GM12874 (cell line): Measurements from ENCODE around the gene ITIH2.

ENCODE experiments used
- TF ChIP-seq, protein P1 (sequence below): IDR thresholded peaks from 2 replicates; pipeline ENCODE4 v1.5.1; 2011; ENCODE audit warnings: low read depth, mild to moderate bottlenecking, control low read depth, low read length, moderate library complexity; ENCODE audit not compliant: insufficient read depth

The ITIH2 gene

DNA sequence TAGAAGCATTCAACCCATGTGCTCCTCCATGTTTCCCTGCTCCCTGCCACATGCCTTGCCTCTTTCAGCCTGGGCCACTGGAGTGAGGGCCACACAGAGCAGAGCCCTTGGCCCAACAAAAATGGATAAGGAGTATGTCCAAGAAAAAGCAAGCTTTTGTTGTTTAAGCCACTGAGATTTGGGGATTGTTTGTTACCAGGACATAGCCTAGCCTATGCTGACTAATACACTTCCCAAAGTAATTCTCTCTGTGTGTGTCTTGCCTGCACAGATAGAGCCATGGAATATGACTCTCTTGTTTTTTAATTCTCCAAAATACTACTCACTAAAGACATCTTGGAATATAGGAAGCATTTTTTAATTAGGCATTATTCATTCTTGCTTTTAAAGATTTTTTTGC, 13.5 kb upstream of the ITIH2 start:
- TF ChIP-seq, protein P1, sequence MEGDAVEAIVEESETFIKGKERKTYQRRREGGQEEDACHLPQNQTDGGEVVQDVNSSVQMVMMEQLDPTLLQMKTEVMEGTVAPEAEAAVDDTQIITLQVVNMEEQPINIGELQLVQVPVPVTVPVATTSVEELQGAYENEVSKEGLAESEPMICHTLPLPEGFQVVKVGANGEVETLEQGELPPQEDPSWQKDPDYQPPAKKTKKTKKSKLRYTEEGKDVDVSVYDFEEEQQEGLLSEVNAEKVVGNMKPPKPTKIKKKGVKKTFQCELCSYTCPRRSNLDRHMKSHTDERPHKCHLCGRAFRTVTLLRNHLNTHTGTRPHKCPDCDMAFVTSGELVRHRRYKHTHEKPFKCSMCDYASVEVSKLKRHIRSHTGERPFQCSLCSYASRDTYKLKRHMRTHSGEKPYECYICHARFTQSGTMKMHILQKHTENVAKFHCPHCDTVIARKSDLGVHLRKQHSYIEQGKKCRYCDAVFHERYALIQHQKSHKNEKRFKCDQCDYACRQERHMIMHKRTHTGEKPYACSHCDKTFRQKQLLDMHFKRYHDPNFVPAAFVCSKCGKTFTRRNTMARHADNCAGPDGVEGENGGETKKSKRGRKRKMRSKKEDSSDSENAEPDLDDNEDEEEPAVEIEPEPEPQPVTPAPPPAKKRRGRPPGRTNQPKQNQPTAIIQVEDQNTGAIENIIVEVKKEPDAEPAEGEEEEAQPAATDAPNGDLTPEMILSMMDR, result no peak

DNA sequence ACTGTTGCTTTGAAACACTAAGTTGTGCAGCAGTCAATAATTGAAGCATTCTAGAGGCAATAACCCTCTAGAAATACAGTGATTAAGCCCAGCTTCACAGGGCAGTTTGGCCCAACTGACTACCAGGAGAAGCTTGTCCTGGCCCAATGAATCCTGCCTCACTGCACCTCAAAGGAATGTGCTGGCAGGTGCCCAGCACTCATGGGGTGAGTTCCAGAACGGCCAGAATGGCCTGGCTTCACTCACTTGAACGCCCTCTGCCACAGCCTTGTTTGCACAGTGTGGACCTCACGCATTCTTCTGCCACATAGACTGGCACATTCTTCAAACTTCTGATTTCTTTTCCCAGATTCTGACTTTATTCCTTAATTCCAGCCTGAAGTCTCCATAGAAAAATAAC, 6.6 kb upstream of the ITIH2 start:
- TF ChIP-seq, protein P1, result no peak

DNA sequence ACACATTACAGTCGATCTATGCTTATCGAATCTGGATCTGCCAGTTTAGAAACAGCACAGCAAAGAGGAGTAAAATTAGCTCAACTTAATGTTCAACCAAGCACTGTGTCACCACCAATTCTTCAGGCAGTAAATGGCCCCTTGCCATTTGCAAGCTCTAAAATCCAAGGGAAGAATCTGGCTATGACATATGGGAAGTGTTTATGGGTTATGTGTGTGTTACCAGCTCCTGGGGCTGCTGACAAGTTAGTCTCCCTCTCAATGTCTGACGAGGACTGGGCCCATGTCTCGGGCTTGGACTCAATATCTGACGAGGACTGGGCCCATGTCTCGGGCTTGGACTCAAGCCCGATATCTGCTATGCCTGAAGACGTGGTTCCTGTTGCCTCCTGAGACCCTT, 5.7 kb upstream of the ITIH2 start:
- TF ChIP-seq, protein P1, result no peak

DNA sequence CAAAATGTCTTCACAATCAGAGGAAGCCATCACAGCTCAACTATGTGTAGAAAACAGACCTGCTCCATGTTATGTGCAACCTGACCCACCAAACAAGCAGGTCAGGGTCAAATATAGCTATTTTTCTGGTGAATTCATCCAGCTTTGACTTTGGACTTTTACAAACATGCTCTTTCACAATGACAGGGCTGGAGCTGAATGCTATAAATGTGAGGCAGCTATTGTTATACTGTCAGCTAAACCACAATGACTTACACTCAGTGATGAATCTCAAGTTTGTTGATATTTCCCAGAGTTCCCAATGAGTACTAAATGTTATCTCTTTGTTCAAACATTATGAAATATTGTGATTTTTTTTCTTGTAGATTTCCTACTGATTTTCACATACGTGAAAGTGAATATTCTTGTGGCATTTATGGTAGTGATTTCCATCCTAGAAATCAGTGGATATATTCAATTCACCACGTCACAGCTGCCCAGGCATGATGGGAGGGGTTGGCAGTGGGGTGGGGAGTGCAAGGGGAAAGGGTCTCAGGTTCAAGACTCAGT, 2.5 kb upstream of the ITIH2 start:
- TF ChIP-seq, protein P1, result no peak

DNA sequence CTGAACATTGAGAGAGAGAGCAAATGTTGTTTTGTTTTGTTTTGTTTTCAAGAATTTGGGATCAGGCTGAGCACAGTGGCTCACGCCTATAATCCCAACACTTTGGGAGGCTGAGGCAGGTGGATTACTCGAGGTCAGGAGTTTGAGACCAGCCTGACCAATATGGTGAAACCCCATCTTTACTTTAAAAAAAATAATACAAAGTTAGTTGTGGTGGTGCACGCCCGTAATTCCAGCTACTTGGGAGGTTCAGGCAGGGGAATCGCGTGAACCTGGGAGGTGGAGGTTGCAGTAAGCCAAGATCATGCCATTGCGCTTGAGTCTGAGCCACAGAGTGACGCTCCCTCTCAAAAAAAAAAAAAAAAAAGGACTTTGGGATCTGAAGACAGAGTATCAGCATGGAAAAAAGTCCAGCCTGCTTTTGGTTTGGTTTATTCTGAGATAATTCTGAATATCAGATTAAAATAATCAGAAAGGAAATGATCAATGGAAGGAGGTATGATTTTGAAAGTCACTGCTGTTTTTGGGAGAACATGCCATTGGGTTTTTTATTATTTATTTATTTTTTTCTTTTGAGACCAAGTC, 1.9 kb upstream of the ITIH2 start:
- TF ChIP-seq, protein P1, result no peak

DNA sequence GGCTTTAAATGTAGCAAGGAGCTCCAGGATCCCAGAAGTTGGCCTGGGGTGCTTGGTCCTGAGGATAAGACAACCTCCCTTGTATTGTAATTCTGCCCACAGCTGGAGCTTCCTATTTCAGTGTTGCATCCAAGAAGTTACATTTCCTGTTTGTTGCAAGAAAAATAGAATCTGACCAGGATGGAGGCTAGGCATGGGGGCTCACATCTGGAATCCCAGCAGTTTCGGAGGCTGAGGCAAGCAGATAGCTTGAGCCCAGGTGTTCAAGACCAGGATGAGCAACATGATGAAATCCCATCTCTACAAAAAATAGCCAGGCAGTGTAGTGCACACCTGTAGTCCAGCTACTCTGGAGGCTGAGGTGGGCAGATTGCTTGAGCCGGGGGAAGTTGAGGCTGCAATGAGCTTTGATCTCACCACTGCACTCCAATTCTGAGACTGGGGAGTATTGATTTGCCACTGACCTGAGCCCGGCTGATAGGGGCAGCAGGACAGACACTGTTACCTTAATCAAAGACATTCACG, 766 bp upstream of the ITIH2 start:
- TF ChIP-seq, protein P1, result no peak

DNA sequence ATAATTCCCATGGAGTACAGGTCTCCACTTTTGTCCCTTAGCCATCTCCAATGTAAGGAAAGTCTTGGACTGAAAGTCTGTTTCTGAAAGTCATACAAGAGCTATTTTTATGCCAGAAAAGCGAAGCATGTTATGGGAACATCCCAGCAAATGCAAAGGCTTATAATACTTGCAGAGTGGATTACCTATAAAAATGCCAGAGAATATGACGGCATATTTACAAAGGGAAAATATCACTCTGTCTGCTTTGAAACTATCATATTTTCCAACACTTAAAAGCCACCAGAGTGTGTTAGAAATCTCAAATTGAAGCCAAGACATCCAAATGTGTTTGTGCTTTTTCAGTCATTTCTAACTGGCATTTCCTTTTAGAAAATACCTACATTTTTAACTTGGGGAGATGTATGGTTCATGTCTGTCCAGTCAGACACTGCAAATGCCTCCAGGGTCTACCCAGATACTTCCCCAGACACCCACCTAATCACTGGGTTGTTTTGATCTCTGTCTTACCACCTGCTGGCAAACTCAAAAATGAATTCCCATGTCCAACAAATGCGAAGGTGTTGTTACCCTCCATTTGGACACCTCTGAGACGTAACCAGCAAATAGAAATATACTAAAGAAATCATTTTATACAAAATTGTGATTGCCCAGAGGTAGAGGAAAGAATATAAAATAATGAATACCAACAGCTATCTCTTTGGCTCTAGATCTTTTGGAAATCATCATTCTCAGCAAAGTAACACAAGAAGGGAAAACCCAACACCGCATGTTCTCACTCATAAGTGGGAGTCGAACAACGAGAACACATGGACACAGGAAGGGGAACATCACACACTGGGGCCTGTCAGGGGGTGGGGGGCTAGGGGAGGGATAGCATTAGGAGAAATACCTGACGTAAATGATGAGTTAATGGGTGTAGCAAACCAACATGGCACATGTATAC, 1.2 kb downstream of the ITIH2 start:
- TF ChIP-seq, protein P1, result no peak
